AG04449 (cell line): ENCODE measurements around the gene NFU1.

Experiments used
- CTCF ChIA-PET: fragments of 350-600 bp; formaldehyde crosslinking; extraction: SDS; loops from one replicate; lab custom pipeline; 2021; ENCODE audit warnings: antibody characterized with exemption; lab: Yijun Ruan, JAX
- POLR2A ChIA-PET: fragments of 400-600, 350-600 bp; formaldehyde crosslinking; extraction: SDS; loops from one replicate; lab custom pipeline; 2020; ENCODE audit warnings: antibody characterized with exemption, inconsistent platforms; lab: Yijun Ruan, JAX
- DNase-seq: peaks from one replicate; pipeline ENCODE4 v3.0.0-alpha.2; 2010; ENCODE audit warnings: low read depth, low spot score
- H3K4me3 ChIP-seq: 2 replicates; pipeline ENCODE4 v1.5.1; 2011; ENCODE audit warnings: low read depth, mild to moderate bottlenecking, control low read depth, low read length
- TF ChIP-seq, protein P1 (sequence below): IDR thresholded peaks from one replicate; pipeline ENCODE4 v1.5.1; 2011; ENCODE audit warnings: mild to moderate bottlenecking, moderate library complexity, low read length, control low read depth, inconsistent platforms; ENCODE audit not compliant: insufficient read depth; ENCODE audit errors: missing control alignments

Gene NFU1

GRCh38 chr2:69387770-69388481 is 49.3 kb downstream of the NFU1 start:
- no peak for DNase-seq
- H3K4me3 ChIP-seq = peak overlapping the region; percentile 65
- TF ChIP-seq, protein P1, sequence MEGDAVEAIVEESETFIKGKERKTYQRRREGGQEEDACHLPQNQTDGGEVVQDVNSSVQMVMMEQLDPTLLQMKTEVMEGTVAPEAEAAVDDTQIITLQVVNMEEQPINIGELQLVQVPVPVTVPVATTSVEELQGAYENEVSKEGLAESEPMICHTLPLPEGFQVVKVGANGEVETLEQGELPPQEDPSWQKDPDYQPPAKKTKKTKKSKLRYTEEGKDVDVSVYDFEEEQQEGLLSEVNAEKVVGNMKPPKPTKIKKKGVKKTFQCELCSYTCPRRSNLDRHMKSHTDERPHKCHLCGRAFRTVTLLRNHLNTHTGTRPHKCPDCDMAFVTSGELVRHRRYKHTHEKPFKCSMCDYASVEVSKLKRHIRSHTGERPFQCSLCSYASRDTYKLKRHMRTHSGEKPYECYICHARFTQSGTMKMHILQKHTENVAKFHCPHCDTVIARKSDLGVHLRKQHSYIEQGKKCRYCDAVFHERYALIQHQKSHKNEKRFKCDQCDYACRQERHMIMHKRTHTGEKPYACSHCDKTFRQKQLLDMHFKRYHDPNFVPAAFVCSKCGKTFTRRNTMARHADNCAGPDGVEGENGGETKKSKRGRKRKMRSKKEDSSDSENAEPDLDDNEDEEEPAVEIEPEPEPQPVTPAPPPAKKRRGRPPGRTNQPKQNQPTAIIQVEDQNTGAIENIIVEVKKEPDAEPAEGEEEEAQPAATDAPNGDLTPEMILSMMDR = no peak
- POLR2A ChIA-PET = no interaction called here
- CTCF ChIA-PET = interaction anchor here (5.7 kb wide), 1 partner anchor 11 kb away, joined by 32 read pairs; no protein-coding TSS in a partner anchor

DNA sequence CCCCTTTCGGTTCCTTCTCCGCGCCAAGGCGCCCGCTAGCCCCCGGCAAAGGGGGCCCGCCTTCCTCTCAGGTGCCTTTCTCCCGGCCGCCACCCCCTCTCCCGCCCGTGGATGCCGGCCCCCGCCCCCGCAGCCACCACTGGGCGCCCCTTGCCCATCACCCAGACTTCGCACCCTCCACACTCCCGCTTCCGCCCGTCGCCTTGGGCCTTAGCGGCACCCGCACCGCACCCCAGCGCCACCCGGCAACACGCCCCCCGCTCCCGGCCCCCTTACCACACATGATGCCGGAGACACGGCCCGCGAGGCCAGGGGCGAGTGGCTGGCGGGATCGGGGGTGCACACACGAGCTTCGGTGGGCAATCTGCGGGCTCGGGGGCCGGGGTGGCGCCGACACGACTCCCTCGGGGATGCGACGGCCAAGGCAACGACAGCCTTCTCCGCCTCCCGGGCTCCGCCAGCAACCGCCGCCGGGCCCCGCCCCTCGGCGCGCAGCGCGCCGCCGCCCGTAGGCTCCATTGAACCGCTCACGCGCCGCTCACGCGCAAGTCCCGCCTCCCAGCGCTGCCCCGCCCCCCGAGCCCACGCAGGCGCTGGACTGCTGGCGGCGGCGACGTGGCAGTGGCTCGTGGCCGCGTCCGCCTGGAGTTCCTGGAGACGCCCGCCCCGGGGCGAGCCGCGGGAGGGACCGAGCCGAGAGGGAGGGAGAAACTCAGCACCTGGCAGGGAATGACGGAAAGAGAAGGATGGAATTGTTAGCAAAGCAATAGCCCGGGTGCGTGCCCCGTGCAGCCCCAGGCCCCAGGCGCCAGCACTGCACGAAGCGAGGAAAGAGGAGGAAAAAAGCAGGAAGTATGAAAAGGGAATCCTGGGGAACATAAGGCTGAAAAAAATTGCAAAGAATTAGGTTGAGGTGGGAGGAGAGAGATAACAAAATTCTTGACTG is 50.2 kb downstream of the NFU1 start, which contains the start of gene GFPT1:
TSS of gene GFPT1 (minus strand) at position 439 of the 946 bp plus-strand sequence. CDS start at position 283, 156 bp downstream.
- ChIA-PET CTCF (interaction anchor here (0.7 to 5.7 kb wide), 3 partner anchors 11 to 329 kb away, joined by 3 to 32 read pairs (median 7); partner anchors contain the start of gene NFU1), POLR2A (no interaction called here)
- DNase-seq = peak; percentile 50
- peak within 1 kb of the TSS; percentile 87 for H3K4me3 ChIP-seq
- TF ChIP-seq, protein P1 = no peak

- DNase-seq = no peak
- ChIA-PET POLR2A (no interaction called here), CTCF (interaction anchor here (0.7 to 5.7 kb wide), 3 partner anchors 10 to 330 kb away, joined by 3 to 32 read pairs (median 7); partner anchors contain the start of gene NFU1)
- TF ChIP-seq, protein P1 = no peak
- peak overlapping the region; percentile 87 for H3K4me3 ChIP-seq
Observed at GRCh38 chr2:69386360-69386759, 50.9 kb downstream of the NFU1 start.

GRCh38 chr2:69385443-69386151 is 51.6 kb downstream of the NFU1 start:
- POLR2A ChIA-PET = no interaction called here
- TF ChIP-seq, protein P1 = no peak
- CTCF ChIA-PET = interaction anchor here (1.2 to 5.7 kb wide), 2 partner anchors 9 to 51 kb away, joined by 7 to 32 read pairs; partner anchors contain the start of gene NFU1
- no peak for DNase-seq
- peak overlapping the region; percentile 87 for H3K4me3 ChIP-seq

DNA sequence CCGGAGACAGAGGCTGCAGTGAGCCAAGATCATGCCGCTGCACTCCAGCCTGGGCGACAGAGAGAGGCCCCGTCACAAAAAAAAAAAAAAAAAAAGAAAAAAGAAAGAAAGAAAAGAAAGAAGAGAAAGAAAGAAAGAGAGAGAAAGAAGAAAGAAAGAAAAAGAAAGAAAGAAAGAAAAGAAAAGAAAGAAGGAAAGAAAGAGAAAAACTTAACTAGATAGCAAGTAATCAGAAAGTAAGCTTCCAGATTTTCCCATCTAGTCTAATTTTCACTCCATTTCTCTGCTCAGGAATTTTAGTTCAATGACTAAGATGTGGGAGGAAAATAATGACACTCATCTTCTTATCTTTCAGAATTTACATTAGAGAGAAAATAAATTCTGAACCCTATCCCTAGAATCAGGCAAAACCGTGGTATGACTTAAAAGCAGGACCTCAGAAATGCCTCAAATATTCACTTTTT is 52.6 kb downstream of the NFU1 start:
- DNase-seq = no peak
- CTCF ChIA-PET = interaction anchor here (1.4 to 5.7 kb wide), 2 partner anchors 8 to 340 kb away, joined by 3 to 32 read pairs; no protein-coding TSS in a partner anchor
- TF ChIP-seq, protein P1 = no peak
- H3K4me3 ChIP-seq = peak overlapping the region; percentile 29
- POLR2A ChIA-PET = interaction anchor here (0.6 kb wide), 1 partner anchor 222 kb away, joined by 3 read pairs; no protein-coding TSS in a partner anchor
